Activated CD8-positive, alpha-beta memory T cell treated with anti-CD3 and anti-CD28 coated beads, Interleukin-2, amount 50 U/mL, for 24 hours (primary cell): ENCODE data around the gene TAL1.

Experiments used
- DNase-seq: peaks from one replicate; pipeline ENCODE4 v3.0.0-alpha.2; 2020; ENCODE audit errors: extremely low read depth

The TAL1 gene

GRCh38 chr1:47175227-47175934 lies 56.6 kb downstream of the TAL1 start:
- DNase-seq = no peak

- DNase-seq = no peak
Observed at GRCh38 chr1:47174656-47175020, 57.4 kb downstream of the TAL1 start.

- DNase-seq = no peak
Observed at GRCh38 chr1:47172782-47173181, 59.2 kb downstream of the TAL1 start.
